Kasumi-1 (cell line): ENCODE results near the gene IFNL1.
"Not testable (repeated sequence)": the region's sequence is repeated elsewhere in the genome, so short reads cannot be mapped to it uniquely, and the experiment has no call there.

Experiments
- DNase-seq, 2 experiments: peaks; one replicate each; lab custom pipeline; 2025; lab: John Stamatoyannopoulos, UW

IFNL1 gene

GRCh38 chr19:39296055-39296645, at the start of gene IFNL1:
Gene IFNL1, plus strand, starts transcription at chr19:39296407. Its CDS starts 15 bp downstream, at chr19:39296422.
- DNase-seq, result no peak

- no peak for DNase-seq
Measured at GRCh38 chr19:39246951-39247669, 49.1 kb upstream of the IFNL1 start.

- no peak for DNase-seq
Measured at GRCh38 chr19:39247701-39248664, 48.2 kb upstream of the IFNL1 start.

GRCh38 chr19:39248806-39249205, 47.4 kb upstream of the IFNL1 start, which contains the start of gene IFNL4:
Gene IFNL4, minus strand, starts transcription at chr19:39248856.
- no peak for DNase-seq

GRCh38 chr19:39251081-39251480, 45.1 kb upstream of the IFNL1 start:
- no peak for DNase-seq

DNA sequence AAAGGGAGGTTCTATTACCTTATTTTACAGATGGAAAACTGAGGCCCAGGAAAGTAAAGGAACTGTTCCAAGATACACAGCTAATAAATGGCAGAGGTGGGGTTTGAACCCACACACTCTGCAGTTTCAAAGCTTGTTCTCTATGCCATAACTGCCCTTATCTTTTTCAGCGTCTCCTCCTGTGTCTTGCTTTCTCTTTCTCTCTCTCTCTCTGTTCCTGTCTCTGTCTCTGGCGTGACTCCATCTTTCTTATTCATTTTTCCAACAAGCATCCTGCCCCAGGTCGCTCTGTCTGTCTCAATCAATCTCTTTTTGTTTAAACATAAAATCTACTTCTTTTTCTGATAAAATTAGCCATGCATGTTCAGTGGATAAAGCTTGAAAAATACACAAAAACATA, 44.4 kb upstream of the IFNL1 start:
- no peak for DNase-seq

- DNase-seq, result no peak
Measured at GRCh38 chr19:39252458-39252857, 43.7 kb upstream of the IFNL1 start.

- no peak for DNase-seq
Measured at GRCh38 chr19:39253374-39254149, 42.6 kb upstream of the IFNL1 start.

DNA sequence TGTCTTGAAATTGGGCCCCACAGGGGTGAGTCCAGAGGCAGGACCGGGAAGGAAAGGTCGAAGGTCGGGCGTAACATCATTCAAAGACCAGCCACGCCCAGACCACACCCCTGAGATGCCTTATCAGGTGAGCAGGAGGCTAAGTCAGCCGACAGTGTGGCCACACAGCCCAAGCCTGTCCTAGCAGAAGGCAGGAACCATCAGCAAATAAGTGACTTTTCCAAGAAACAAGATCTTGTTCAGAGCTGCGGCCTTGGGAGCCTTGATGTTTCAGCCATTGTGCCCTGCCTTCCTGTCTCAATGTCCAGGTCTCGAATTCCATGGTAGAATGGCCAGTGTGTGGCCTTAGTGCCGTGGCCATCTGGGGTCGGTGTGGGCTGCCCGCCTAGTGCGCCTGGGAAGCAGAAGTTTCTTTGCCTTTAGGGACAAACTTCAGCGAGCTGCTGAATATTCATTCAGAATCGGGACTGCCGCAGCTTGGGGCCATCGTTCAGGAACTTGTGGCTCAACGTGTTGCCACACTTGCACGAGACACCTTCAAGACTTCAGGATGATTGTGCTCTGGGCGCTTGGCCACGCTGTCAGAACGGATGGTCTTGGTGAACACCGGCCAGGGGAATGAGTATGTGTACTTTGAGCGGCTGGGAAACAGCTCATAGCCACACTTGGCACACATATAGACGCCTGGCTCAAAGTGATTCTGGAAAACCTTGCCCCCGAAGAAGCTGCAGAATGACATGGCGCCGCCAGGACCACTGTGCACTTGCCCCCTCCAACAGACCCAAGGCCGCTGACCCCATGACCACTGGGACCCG, 41.5 kb upstream of the IFNL1 start:
- DNase-seq, result no peak

GRCh38 chr19:39257227-39257626, 39.0 kb upstream of the IFNL1 start:
- DNase-seq, result no peak

GRCh38 chr19:39261704-39262103, 34.5 kb upstream of the IFNL1 start:
- no peak for DNase-seq

DNA sequence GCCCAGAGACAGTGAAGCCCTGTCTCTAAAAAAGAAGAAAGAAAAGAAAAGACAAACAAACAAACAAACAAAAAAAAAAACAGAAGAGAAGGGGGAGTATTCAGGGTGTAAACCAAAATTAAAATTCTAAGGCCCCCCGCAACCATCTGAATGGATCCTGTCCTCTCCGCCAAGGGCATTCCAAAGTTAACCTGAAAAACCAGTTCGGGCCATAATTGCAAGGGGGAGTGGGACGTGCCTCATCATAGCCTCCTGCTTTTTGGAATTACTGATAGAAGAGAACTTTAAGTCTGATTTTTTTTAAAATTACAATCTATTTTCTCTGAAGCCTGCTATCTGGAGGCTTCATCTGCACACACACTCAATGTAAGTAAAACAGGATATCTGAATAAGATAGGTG, 33.7 kb upstream of the IFNL1 start:
- no peak for DNase-seq

GRCh38 chr19:39263912-39264305, 32.3 kb upstream of the IFNL1 start:
- DNase-seq, result no peak

DNA sequence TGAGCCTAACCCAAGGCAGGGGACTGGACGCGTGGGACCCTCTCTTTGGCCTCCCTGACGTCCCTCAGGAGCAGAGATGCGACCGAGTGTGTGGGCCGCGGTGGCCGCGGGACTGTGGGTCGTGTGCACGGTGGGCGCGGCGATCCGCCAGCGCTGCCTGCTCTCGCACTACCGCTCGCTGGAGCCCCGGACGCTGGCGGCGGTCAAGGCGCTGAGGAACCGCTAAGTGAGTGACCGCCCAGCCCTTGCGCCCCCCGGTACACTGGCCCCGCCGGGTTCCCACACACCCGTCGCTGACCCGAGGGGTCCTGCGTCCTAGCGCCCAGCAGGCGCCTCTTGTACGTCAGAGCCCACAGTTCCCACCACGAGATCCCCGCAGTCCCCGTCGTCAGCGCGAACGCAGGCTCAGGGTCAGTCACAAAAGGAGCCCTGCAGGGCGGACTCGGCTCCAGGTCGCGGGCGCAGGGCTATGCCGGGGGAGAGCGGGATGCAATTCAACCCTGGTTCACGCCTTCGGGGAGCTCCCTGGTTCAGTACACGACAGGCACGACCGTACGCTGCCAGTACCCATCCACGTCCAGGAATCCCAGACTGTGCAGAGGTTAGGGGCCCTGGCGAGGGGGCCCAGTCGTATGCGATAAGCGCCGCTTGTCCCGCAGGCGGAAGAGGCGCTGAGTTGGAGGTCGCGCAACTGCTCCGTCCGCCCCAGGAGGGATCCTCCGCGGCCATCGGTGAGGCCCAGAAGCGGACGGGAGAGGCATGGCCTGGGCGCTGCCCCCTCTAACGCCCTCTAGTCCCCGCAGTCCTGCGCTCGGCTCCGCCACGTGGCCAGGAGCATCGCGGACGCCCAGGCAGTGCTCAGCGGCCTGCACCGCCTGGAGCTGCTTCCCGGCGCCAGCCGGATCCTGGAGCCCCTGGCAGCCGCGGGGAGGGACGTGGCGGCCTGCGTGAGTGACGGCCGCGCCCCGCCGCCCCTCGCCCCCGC, 31.6 kb upstream of the IFNL1 start:
- no peak for DNase-seq

DNA sequence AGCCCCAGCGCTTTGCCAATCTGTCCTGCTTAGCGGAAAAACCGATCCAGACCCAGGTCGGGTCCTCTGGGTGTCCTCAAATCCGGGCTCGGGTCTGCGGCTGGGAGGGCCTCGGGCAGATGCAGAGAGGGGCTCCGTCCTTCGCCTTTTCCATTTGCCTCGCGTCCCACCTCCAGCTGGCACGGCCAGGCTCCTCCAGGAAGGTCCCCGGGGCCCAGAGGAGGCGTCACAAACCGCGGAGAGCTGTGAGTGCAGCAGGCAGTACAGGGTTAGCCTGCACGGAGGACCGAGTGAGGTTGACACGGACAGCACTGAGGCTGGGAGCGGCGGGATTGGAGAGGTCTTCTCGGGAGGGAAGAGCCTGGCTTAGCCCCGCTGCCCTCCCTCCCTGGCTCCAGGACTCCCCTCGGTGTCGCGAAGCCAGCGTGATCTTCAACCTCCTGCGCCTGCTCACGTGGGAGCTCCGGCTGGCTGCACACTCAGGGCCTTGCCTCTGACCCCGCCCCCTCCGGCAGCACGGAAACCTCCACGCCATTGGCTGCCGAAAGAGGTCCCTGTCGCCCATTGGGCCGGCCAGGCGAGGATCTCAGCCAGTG, 30.8 kb upstream of the IFNL1 start:
- DNase-seq, result no peak

DNA sequence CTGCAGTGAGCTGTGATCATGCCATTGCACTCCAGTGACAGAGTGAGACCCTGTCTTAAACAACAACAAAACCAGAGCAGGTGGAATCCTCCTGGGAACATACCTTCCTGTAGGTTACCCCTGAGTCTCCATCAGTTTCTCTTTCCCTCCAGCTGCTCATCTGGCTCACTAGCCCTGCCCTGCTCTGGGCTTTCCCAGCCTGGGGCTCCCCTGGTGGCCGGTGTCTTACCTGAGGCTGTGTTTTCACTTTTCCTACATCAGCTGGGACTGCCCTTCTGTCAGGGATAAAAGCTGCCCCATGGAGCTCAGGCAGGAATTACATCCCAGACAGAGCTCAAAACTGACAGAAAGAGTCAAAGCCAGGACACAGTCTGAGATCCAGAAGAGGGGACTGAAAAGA, 28.1 kb upstream of the IFNL1 start, which contains the start of gene IFNL2:
IFNL2 (plus strand) TSS at position 312 of the 400 bp plus-strand sequence. CDS start 173 bp downstream, outside the sequence.
- DNase-seq, result not testable (repeated sequence)

GRCh38 chr19:39268531-39269223, 27.5 kb upstream of the IFNL1 start:
- not testable (repeated sequence) for DNase-seq

- not testable (repeated sequence) for DNase-seq
Measured at GRCh38 chr19:39269369-39269768, 26.8 kb upstream of the IFNL1 start.
